NCI-H2227 treated with DMSO at 0.1 percent for 48 hours (cell line): Measurements from ENCODE around the gene ASTN1.

Source experiments
- DNase-seq: peaks from one replicate; lab custom pipeline; 2025; lab: John Stamatoyannopoulos, UW

ASTN1 gene

GRCh38 chr1:176838276-176838995 lies 326.1 kb downstream of the ASTN1 start:
- DNase-seq: no peak

DNA sequence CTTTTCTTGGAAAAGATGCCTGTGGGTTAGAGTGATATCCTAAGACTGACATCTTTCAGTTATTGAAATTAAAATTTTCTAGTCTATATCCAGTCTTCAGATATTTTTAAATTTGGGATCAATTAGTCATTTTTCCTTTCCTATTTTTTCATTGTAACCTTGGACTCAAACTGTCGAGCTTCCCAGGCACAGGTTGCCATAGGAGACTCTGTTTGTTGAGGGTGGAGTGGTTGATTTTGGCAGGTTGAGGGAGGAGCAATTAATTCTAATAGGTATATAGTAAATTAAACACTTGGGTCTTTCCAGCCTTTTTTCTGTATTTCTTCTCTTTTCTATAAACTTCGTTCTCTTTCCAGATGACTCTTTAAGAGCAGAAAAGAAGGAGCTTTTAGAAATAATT lies 326.8 kb downstream of the ASTN1 start:
- DNase-seq: no peak

GRCh38 chr1:176831150-176831549 lies 333.4 kb downstream of the ASTN1 start:
- no peak for DNase-seq

GRCh38 chr1:176829261-176829660 lies 335.3 kb downstream of the ASTN1 start:
- no peak for DNase-seq

- no peak for DNase-seq
Measured at GRCh38 chr1:176826265-176826664, 338.2 kb downstream of the ASTN1 start.

DNA sequence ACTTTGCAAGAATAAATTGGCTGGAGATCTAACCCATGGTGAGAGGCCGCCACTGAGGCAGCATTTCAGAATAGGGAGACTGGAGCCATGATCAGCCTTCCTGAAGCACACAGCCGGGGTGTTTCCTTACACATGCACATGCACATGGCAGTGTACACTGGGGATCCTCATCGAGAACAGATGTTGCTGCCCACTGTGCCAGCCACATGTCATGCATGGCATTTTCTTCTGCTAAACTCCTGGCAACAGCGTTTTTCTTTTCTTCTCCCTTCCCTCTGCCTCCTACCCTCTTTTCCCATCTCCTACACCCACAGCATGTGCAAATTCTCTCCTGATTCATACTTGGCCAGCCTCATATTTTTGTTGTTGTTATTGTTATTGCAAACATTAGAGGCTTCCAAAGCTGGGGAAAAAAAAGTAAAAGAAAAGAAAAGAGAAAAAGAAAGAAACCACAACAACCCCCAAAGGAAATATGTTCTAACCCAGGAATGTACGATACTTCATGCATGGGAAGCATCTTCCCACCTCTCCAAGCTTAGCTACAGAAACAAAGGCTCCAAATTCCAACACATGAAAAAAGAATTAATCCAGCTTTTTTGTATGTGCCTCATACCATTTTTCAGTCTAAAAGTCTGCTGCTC lies 344.0 kb downstream of the ASTN1 start:
- DNase-seq: no peak

DNA sequence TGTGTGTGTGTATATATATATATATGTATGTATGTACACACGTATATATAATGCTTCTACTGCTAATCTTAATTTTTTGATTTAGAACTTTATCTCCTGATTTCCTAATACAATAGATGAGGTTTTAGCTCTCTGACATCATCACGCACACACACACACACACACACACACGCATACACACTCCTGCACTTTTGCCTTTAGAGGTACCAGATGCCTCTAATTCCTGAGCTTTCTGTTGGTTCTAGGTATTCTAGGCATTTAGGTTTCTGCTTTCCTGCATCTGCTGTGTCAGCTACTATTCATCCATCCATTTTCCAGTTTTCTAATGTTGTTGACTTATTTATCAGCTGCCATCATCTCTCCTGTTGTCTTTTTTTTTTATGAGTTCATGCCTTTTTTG lies 348.3 kb downstream of the ASTN1 start:
- DNase-seq: no peak

DNA sequence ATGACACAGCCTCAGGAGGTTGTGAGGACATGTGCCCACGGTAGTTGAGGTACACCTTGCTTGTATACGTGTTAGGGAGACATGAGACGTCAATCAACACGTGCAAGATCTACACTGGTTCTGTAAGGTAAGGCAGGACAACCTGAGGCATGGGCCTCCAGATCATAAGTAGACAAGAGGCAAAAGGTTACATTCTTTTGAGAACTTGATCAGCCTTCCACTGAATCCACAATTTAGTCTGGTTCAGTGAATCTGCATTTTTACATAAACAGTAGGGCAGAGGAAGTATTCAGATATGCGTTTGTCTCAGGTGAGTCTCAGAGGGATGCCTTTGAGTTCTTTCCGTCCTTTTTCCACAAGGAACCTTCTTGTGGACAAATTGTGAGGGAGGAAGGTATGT lies 348.9 kb downstream of the ASTN1 start:
- DNase-seq: no peak

- no peak for DNase-seq
Measured at GRCh38 chr1:176811511-176812288, 352.8 kb downstream of the ASTN1 start.

DNA sequence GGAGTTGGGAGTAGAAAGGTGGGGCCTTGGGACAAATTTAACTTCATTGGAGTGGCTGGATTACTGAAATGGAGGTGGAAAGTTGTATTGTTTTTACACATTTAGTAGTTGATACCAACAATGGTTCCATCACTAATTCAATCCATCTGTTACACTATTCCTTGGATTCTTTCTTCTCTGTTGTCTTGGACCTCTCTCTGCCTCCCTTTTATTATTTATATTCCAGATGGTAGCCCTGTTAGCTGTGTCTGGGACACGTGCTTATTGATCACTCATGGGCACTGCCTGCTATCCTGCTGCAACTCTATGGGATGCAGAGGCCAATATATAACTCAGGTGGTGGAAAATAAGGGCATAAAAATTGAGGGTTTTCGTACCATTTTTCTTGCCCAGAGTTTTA lies 355.2 kb downstream of the ASTN1 start:
- no peak for DNase-seq
